ENCODE data around the gene GDF2.

Gene GDF2

DNA sequence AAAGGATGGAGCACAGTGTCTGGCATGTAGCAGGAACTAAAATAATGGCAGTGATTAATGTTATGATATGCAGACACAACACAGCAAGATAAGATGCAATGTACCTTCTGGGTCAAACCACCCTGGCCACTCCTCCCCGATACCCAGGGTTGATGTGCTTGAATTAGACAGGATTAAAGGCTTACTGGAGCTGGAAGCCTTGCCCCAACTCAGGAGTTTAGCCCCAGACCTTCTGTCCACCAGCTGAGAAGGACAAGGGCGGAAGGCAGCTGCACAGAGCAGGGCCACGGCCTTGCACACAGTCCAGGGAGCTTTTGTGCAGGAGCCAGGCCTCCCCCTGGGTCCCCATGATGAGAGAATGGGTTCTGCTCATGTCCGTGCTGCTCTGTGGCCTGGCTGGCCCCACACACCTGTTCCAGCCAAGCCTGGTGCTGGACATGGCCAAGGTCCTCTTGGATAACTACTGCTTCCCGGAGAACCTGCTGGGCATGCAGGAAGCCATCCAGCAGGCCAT lies 25.9 kb downstream of the GDF2 start, which contains the start of gene RBP3:
Gene RBP3, plus strand, starts transcription at position 226 of the 514 bp plus-strand sequence. Its CDS starts 122 bp downstream, at position 348.
- TF ChIP-seq, protein P1, sequence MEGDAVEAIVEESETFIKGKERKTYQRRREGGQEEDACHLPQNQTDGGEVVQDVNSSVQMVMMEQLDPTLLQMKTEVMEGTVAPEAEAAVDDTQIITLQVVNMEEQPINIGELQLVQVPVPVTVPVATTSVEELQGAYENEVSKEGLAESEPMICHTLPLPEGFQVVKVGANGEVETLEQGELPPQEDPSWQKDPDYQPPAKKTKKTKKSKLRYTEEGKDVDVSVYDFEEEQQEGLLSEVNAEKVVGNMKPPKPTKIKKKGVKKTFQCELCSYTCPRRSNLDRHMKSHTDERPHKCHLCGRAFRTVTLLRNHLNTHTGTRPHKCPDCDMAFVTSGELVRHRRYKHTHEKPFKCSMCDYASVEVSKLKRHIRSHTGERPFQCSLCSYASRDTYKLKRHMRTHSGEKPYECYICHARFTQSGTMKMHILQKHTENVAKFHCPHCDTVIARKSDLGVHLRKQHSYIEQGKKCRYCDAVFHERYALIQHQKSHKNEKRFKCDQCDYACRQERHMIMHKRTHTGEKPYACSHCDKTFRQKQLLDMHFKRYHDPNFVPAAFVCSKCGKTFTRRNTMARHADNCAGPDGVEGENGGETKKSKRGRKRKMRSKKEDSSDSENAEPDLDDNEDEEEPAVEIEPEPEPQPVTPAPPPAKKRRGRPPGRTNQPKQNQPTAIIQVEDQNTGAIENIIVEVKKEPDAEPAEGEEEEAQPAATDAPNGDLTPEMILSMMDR (IDR thresholded peaks at IDR 0.05; ENCODE audit: insufficient read depth, low read length, missing control alignments) = no peak
- H3K4me3 ChIP-seq (ENCODE audit: low read depth, low read length) = no peak within 1 kb of the TSS
- POLR2A ChIA-PET = no interaction called here
- CTCF ChIA-PET = interaction anchor here (0.9 to 3.5 kb wide), 5 partner anchors 9 to 36 kb away, joined by 3 to 12 read pairs (median 7); no protein-coding TSS in a partner anchor
- no peak for DNase-seq (ENCODE audit: low read depth, low spot score)

DNA sequence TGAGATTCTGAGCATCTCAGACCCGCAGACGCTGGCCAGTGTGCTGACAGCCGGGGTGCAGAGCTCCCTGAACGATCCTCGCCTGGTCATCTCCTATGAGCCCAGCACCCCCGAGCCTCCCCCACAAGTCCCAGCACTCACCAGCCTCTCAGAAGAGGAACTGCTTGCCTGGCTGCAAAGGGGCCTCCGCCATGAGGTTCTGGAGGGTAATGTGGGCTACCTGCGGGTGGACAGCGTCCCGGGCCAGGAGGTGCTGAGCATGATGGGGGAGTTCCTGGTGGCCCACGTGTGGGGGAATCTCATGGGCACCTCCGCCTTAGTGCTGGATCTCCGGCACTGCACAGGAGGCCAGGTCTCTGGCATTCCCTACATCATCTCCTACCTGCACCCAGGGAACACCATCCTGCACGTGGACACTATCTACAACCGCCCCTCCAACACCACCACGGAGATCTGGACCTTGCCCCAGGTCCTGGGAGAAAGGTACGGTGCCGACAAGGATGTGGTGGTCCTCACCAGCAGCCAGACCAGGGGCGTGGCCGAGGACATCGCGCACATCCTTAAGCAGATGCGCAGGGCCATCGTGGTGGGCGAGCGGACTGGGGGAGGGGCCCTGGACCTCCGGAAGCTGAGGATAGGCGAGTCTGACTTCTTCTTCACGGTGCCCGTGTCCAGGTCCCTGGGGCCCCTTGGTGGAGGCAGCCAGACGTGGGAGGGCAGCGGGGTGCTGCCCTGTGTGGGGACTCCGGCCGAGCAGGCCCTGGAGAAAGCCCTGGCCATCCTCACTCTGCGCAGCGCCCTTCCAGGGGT lies 26.6 kb downstream of the GDF2 start:
- CTCF ChIA-PET = interaction anchor here (1.4 to 3.5 kb wide), 3 partner anchors 10 to 37 kb away, joined by 4 to 12 read pairs (median 7); no protein-coding TSS in a partner anchor
- TF ChIP-seq, protein P1 (IDR thresholded peaks at IDR 0.05; ENCODE audit: insufficient read depth, low read length, missing control alignments) = no peak
- POLR2A ChIA-PET = no interaction called here

DNA sequence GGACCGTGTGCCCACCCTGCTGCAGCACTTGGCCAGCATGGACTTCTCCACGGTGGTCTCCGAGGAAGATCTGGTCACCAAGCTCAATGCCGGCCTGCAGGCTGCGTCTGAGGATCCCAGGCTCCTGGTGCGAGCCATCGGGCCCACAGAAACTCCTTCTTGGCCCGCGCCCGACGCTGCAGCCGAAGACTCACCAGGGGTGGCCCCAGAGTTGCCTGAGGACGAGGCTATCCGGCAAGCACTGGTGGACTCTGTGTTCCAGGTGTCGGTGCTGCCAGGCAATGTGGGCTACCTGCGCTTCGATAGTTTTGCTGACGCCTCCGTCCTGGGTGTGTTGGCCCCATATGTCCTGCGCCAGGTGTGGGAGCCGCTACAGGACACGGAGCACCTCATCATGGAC lies 27.3 kb downstream of the GDF2 start:
- TF ChIP-seq, protein P1 (IDR thresholded peaks at IDR 0.05; ENCODE audit: insufficient read depth, low read length, missing control alignments) = no peak
- ChIA-PET POLR2A (no interaction called here), CTCF (interaction anchor here (1.3 kb wide), 1 partner anchor 9 kb away, joined by 4 read pairs; no protein-coding TSS in a partner anchor)
- H3K4me3 ChIP-seq (ENCODE audit: low read depth, low read length) = no peak overlapping the region
- no peak for DNase-seq (ENCODE audit: low read depth, low spot score)

More for the DNA sequence above, 26.6 kb downstream of the GDF2 start:
- H3K4me3 ChIP-seq (ENCODE audit: low read depth, low read length) = no peak overlapping the region
- no peak for DNase-seq (ENCODE audit: low read depth, low spot score)

DNA sequence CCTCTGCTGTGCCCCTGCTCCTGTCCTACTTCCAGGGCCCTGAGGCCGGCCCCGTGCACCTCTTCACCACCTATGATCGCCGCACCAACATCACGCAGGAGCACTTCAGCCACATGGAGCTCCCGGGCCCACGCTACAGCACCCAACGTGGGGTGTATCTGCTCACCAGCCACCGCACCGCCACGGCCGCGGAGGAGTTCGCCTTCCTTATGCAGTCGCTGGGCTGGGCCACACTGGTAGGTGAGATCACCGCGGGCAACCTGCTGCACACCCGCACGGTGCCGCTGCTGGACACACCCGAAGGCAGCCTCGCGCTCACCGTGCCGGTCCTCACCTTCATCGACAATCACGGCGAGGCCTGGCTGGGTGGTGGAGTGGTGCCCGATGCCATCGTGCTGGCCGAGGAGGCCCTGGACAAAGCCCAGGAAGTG lies 27.7 kb downstream of the GDF2 start:
- ChIA-PET CTCF (interaction anchor here (1.3 kb wide), 1 partner anchor 9 kb away, joined by 4 read pairs; no protein-coding TSS in a partner anchor), POLR2A (no interaction called here)
- TF ChIP-seq, protein P1 (IDR thresholded peaks at IDR 0.05; ENCODE audit: insufficient read depth, low read length, missing control alignments) = no peak
- no peak overlapping the region for H3K4me3 ChIP-seq (ENCODE audit: low read depth, low read length)
- no peak for DNase-seq (ENCODE audit: low read depth, low spot score)

DNA sequence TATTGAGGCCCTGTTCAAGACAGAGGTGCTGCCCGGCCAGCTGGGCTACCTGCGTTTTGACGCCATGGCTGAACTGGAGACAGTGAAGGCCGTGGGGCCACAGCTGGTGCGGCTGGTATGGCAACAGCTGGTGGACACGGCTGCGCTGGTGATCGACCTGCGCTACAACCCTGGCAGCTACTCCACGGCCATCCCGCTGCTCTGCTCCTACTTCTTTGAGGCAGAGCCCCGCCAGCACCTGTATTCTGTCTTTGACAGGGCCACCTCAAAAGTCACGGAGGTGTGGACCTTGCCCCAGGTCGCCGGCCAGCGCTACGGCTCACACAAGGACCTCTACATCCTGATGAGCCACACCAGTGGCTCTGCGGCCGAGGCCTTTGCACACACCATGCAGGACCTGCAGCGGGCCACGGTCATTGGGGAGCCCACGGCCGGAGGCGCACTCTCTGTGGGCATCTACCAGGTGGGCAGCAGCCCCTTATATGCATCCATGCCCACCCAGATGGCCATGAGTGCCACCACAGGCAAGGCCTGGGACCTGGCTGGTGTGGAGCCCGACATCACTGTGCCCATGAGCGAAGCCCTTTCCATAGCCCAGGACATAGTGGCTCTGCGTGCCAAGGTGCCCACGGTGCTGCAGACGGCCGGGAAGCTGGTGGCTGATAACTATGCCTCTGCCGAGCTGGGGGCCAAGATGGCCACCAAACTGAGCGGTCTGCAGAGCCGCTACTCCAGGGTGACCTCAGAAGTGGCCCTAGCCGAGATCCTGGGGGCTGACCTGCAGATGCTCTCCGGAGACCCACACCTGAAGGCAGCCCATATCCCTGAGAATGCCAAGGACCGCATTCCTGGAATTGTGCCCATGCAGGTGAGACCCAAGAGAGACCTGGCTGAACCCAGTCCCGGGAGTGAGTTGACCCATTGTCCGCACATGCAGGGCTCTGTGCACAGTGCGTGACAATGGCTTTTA lies 28.7 kb downstream of the GDF2 start:
- no peak for DNase-seq (ENCODE audit: low read depth, low spot score)
- POLR2A ChIA-PET = no interaction called here
- TF ChIP-seq, protein P1 (IDR thresholded peaks at IDR 0.05; ENCODE audit: insufficient read depth, low read length, missing control alignments) = no peak
- CTCF ChIA-PET = interaction anchor here (1.3 to 2.1 kb wide), 2 partner anchors 10 kb away, joined by 4 to 10 read pairs; no protein-coding TSS in a partner anchor
- no peak overlapping the region for H3K4me3 ChIP-seq (ENCODE audit: low read depth, low read length)

Measured in AG04449 (cell line).